BE2C (cell line): ENCODE results near the gene SAYSD1.

Experiments used
- DNase-seq: peaks from one replicate; pipeline ENCODE4 v3.0.0-alpha.2; 2020
- H3K27me3 ChIP-seq: fragments of 250-450 bp; sonication (Bioruptor Pico); 2 replicates; pipeline ENCODE4 v1.5.1; 2020; ENCODE audit warnings: mild to moderate bottlenecking
- H3K36me3 ChIP-seq: fragments of 250-450 bp; sonication (Bioruptor Pico); 2 replicates; pipeline ENCODE4 v1.5.1; 2020; ENCODE audit warnings: mild to moderate bottlenecking
- H3K4me1 ChIP-seq: fragments of 250-450 bp; sonication (Bioruptor Pico); 2 replicates; pipeline ENCODE4 v1.5.1; 2020
- H3K4me3 ChIP-seq: 2 replicates; pipeline ENCODE4 v1.5.1; 2011; ENCODE audit warnings: low read depth, low read length
- H3K9me3 ChIP-seq: fragments of 250-450 bp; sonication (Bioruptor Pico); 2 replicates; pipeline ENCODE4 v1.5.1; 2020
- CTCF ChIP-seq: IDR thresholded peaks from 2 replicates; pipeline ENCODE4 v1.5.1; 2012; ENCODE audit warnings: mild to moderate bottlenecking, low read depth, low read length

Gene SAYSD1

GRCh38 chr6:39091220-39091619 lies 23.8 kb downstream of the SAYSD1 start:
- no peak for TF ChIP-seq CTCF
- Histone ChIP-seq H3K36me3 (no peaks in the 10 kb centered on the region), H3K9me3 (no peaks in the 10 kb centered on the region), H3K27me3 (peaks cover 8% of the 10 kb centered on the region), H3K4me3 (no peak overlapping the region), H3K4me1 (no peaks in the 10 kb centered on the region)
- no peak for DNase-seq

GRCh38 chr6:39090036-39090435 lies 24.9 kb downstream of the SAYSD1 start:
- peaks cover 8% of the 10 kb centered on the region for H3K27me3 ChIP-seq
- no peak overlapping the region for H3K4me3 ChIP-seq
- H3K9me3 ChIP-seq: no peaks in the 10 kb centered on the region
- no peak for TF ChIP-seq CTCF
- no peaks in the 10 kb centered on the region for H3K36me3 ChIP-seq
- H3K4me1 ChIP-seq: no peaks in the 10 kb centered on the region
- DNase-seq: no peak

- Histone ChIP-seq H3K9me3 (no peaks in the 10 kb centered on the region), H3K4me1 (no peaks in the 10 kb centered on the region), H3K4me3 (no peak overlapping the region), H3K27me3 (peaks cover 8% of the 10 kb centered on the region), H3K36me3 (no peaks in the 10 kb centered on the region)
- TF ChIP-seq CTCF: peak; percentile 30
- DNase-seq: no peak
These were observed 26.7 kb downstream of the SAYSD1 start for GRCh38 chr6:39088331-39088730.

GRCh38 chr6:39087197-39087596 lies 27.8 kb downstream of the SAYSD1 start:
- TF ChIP-seq CTCF: no peak
- H3K27me3 ChIP-seq: peaks cover 8% of the 10 kb centered on the region

GRCh38 chr6:39086711-39087110 lies 28.3 kb downstream of the SAYSD1 start:
- Histone ChIP-seq H3K4me3 (no peak overlapping the region), H3K9me3 (no peaks in the 10 kb centered on the region), H3K27me3 (peaks cover 8% of the 10 kb centered on the region)

More at GRCh38 chr6:39087197-39087596, 27.8 kb downstream of the SAYSD1 start:
- no peak overlapping the region for H3K4me3 ChIP-seq
- H3K4me1 ChIP-seq: no peaks in the 10 kb centered on the region
- DNase-seq: no peak
- no peaks in the 10 kb centered on the region for H3K9me3 ChIP-seq
- no peaks in the 10 kb centered on the region for H3K36me3 ChIP-seq

GRCh38 chr6:39086294-39086693 lies 28.7 kb downstream of the SAYSD1 start:
- no peak for TF ChIP-seq CTCF
- Histone ChIP-seq H3K4me3 (no peak overlapping the region), H3K9me3 (no peaks in the 10 kb centered on the region), H3K36me3 (no peaks in the 10 kb centered on the region), H3K4me1 (no peaks in the 10 kb centered on the region), H3K27me3 (peaks cover 8% of the 10 kb centered on the region)
- no peak for DNase-seq

More at GRCh38 chr6:39086711-39087110, 28.3 kb downstream of the SAYSD1 start:
- Histone ChIP-seq H3K36me3 (no peaks in the 10 kb centered on the region), H3K4me1 (no peaks in the 10 kb centered on the region)
- no peak for DNase-seq
- no peak for TF ChIP-seq CTCF
